Ascending aorta (tissue), 2 donors: ENCODE data around the gene RIN1. TPM values are rescaled to one million over a fixed set of nuclear protein-coding genes. Genes with fewer than 3 reads are reported as not detected.

ENCODE experiments used
- DNase-seq, 2 donors: peaks; one replicate each; pipeline ENCODE4 v3.0.0-alpha.2; 2019; ENCODE audit warnings: low spot score in 2 of 2
- H3K27ac ChIP-seq, 2 donors: fragments of 200-600 bp; sonication (generic); one replicate each; pipeline ENCODE4 v1.5.1; 2016 to 2017; ENCODE audit warnings: mild to moderate bottlenecking in 1 of 2
- H3K27me3 ChIP-seq: fragments of 200-600 bp; sonication (generic); one replicate; pipeline ENCODE4 v1.5.1; 2017
- H3K36me3 ChIP-seq, 2 donors: fragments of 200-600 bp; sonication (generic); one replicate each; pipeline ENCODE4 v1.5.1; 2016
- H3K4me1 ChIP-seq, 2 donors: fragments of 200-600 bp; sonication (generic); one replicate each; pipeline ENCODE4 v1.5.1; 2016 to 2017; ENCODE audit warnings: mild to moderate bottlenecking in 1 of 2
- H3K4me3 ChIP-seq, 2 donors: fragments of 200-600 bp; sonication (generic); one replicate each; pipeline ENCODE4 v1.5.1; 2016 to 2017; ENCODE audit warnings: mild to moderate bottlenecking in 1 of 2
- H3K9me3 ChIP-seq, 2 donors: fragments of 200-600 bp; sonication (generic); one replicate each; pipeline ENCODE4 v1.5.1; 2016
- CTCF ChIP-seq, 3 experiments: fragments of 200-600 bp in 2 of 3; fragments of 450-650 bp in 1 of 3; sonication (generic) in 2 of 3; IDR thresholded peaks; one replicate each; pipeline ENCODE4 v1.5.1; 2016 to 2019; ENCODE audit warnings: antibody characterized with exemption in 3 of 3, mild to moderate bottlenecking in 1 of 3, moderate library complexity in 1 of 3
- intact Hi-C: fragments of 100-400 bp; cut with DNase I; formaldehyde crosslinking; loops from one replicate; pipeline ENCODE4 v1.15.1; 2023
- total RNA-seq: library from RNA; depleted of rRNA; stranded (reverse); fragments of >200 nt; gene quantifications from one replicate; pipeline ENCODE4 v1.1.0, GENCODE V29; 2016

The RIN1 gene
- total RNA-seq, 1 donor from 2014 or later = 28.5 TPM

- intact Hi-C loops = loop anchor here (1.0 kb wide), 2 partner anchors 14 to 60 kb away; partner anchors contain the start of gene RAB1B
- TF ChIP-seq CTCF (IDR thresholded peaks at IDR 0.05) = peak; percentile 96 to 99 (median 98)
- Histone ChIP-seq H3K4me3 (no peak overlapping the region), H3K27me3 (no peaks in the 10 kb centered on the region), H3K9me3 (no peaks in the 10 kb centered on the region), H3K4me1 (peaks cover 2 to 22% of the 10 kb centered on the region in 2 donors), H3K27ac (no peak overlapping the region), H3K36me3 (peaks cover 0 to 17% of the 10 kb centered on the region in 2 donors)
- peak; percentile 92 to 99 for DNase-seq
These were observed 53.5 kb downstream of the RIN1 start for GRCh38 chr11:66282468-66283455.

Other genes with a start within 250 kb of the RIN1 start
- 29.9 TPM for gene KLC2, start 78.7 kb downstream of the RIN1 start, total RNA-seq
- 171 TPM for gene RAB1B, start 67.8 kb downstream of the RIN1 start, total RNA-seq
- not detected for gene CNIH2, start 58.3 kb downstream of the RIN1 start, total RNA-seq
- gene YIF1A, start 47.3 kb downstream of the RIN1 start, total RNA-seq = 161 TPM
- gene TMEM151A, start 44.5 kb downstream of the RIN1 start, total RNA-seq = 3.6 TPM
- gene CD248, start 19.4 kb downstream of the RIN1 start, total RNA-seq = 193 TPM
- 24.8 TPM for gene BRMS1, start 8.7 kb upstream of the RIN1 start, total RNA-seq
- gene B4GAT1, start 11.2 kb upstream of the RIN1 start, total RNA-seq = 64.2 TPM
- gene SLC29A2, start 35.3 kb upstream of the RIN1 start, total RNA-seq = not detected
- 5.0 TPM for gene NPAS4, start 84.6 kb upstream of the RIN1 start, total RNA-seq
- gene MRPL11, start 102.4 kb upstream of the RIN1 start, total RNA-seq = 96.2 TPM
- 13.2 TPM for gene PELI3, start 130.5 kb upstream of the RIN1 start, total RNA-seq
- gene DPP3, start 144.0 kb upstream of the RIN1 start, total RNA-seq = 14.8 TPM
- 39.6 TPM for gene BBS1, start 174.2 kb upstream of the RIN1 start, total RNA-seq
- 18.0 TPM for gene ZDHHC24, start 209.6 kb upstream of the RIN1 start, total RNA-seq
- gene ACTN3, start 210.5 kb upstream of the RIN1 start, total RNA-seq = not detected
- gene CTSF, start 232.2 kb upstream of the RIN1 start, total RNA-seq = 98.8 TPM